Cerebellar nuclear complex (tissue), 1 donor: Measurements from ENCODE around the gene SLC5A6.

Experiments used
- DNase-seq, 2 experiments: peaks; one replicate each; lab custom pipeline; 2025; lab: John Stamatoyannopoulos, UW

The SLC5A6 gene

GRCh38 chr2:27236626-27237025, 24.6 kb upstream of the SLC5A6 start:
- DNase-seq: no peak

DNA sequence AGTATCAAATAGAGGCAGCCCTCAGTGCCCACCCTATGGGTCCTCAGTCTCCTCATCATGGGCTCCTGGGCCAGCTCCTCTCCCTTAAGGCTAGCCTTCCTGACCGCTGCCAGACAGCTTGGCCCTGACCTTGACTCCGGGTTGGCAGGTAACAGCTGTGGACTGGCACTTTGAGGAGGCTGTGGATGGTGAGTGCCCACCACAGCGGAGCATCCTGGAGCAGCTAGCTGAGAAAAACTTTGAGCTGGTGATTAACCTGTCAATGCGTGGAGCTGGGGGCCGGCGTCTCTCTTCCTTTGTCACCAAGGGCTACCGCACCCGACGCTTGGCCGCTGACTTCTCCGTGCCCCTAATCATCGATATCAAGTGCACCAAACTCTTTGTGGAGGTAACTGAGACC, 24.1 kb upstream of the SLC5A6 start:
- DNase-seq: no peak

DNA sequence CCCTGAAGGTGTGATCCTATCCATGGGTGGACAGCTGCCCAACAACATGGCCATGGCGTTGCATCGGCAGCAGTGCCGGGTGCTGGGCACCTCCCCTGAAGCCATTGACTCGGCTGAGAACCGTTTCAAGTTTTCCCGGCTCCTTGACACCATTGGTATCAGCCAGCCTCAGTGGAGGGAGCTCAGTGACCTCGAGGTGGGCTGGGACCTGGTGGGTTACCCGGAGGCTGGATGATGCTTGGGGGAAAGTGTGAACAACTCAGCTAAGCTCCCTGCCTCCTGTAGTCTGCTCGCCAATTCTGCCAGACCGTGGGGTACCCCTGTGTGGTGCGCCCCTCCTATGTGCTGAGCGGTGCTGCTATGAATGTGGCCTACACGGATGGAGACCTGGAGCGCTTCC, 21.3 kb upstream of the SLC5A6 start:
- DNase-seq: no peak

- DNase-seq: no peak
Measured at GRCh38 chr2:27231921-27232320, 19.9 kb upstream of the SLC5A6 start.

DNA sequence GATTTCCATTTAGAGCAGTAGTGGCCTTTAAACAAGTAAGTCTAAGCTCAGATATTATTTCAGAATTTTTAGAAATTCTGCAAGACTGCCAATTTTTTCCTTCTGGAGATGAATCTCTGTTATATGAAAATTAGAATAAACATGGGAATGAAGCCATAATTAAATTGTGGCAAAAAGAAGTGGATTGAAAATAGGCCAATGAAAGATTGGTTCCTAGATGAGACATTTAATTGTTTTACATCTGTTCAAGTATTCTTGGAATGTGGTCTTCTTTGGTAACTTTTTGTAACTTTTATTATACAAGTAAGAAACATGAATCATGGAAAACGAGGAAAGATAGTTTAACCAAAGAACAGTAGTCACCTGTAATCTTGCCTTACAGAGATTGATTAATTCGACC, 15.4 kb upstream of the SLC5A6 start:
- no peak for DNase-seq

DNA sequence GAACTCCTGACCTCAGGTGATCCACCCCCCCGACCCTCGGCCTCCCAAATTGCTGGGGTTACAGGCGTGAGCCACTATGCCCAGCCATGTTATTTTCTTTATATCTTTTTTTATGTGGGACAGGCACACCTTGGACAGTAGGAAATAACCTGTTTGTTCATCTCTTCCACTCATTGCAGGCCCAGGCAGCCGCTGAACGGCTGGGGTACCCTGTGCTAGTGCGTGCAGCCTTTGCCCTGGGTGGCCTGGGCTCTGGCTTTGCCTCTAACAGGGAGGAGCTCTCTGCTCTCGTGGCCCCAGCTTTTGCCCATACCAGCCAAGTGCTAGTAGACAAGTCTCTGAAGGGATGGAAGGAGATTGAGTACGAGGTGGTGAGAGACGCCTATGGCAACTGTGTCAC, 13.5 kb upstream of the SLC5A6 start:
- no peak for DNase-seq

GRCh38 chr2:27223416-27223815, 11.3 kb upstream of the SLC5A6 start:
- no peak for DNase-seq

GRCh38 chr2:27222407-27222806, 10.3 kb upstream of the SLC5A6 start:
- DNase-seq: no peak

GRCh38 chr2:27221166-27221565, 9.1 kb upstream of the SLC5A6 start:
- DNase-seq: no peak

- DNase-seq: no peak
Measured at GRCh38 chr2:27220091-27220490, 8.0 kb upstream of the SLC5A6 start.

- no peak for DNase-seq
Measured at GRCh38 chr2:27219091-27219490, 7.0 kb upstream of the SLC5A6 start.

DNA sequence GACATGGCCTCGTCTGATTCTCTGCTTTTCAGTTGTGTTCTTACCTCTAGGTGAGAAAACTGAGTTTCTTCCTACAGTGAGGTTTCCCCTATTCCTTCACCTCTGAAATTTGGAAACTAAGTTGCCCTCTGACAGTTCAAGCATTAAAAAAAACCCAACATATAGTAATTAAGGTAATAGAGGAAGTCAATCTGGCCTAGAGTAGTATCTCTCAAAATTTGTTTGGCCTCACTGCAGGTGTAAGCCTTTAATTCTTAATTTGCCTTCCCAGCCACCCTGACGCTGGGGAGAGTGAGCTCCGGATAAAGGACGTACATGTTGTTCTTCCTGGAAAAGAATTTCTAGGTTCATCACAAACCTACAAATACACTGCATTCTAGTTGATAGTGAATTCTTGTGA, 6.5 kb upstream of the SLC5A6 start:
- no peak for DNase-seq

DNA sequence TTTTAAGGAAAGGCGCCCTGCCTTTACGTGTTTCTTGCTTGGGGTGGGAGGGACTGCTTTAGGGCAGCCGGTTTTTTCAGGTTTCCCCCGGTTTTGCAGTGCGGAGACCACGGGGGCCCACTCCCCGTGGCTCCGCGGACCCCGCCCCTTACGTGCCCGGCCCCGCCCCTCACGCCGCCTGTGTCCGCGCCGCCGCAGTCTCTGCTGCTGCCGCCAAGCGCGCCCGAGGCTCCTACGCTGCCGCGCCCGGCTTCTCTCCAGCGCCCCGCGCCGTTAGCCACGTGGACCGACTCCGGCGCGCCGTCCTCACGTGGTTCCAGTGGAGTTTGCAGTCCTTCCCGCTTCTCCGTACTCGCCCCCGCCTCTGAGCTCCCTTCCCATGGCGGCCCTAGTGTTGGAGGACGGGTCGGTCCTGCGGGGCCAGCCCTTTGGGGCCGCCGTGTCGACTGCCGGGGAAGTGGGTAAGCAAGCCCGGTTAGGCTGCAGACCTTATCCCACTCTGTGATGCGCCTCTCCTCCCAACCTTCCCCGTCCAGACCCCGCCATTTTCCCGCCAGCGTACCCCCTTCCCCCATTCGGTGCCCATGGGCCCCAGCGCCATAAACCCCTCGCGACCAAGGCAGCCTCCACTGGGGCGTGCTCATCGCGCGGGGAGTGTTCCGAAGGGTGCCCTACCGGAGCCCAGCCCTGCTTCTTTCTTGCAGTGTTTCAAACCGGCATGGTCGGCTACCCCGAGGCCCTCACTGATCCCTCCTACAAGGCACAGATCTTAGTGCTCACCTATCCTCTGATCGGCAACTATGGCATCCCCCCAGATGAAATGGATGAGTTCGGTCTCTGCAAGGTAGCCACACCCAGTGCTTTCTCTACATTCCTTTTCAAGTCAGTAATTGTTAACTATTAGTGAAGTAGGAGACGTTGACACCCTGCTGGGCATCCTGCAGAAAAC, 5.4 kb upstream of the SLC5A6 start, which contains the start of gene CAD:
TSS of gene CAD (plus strand) at position 197 of the 949 bp plus-strand sequence. CDS start at position 380, 183 bp downstream.
- DNase-seq: peak in 1 of 2 experiments; percentile 36

DNA sequence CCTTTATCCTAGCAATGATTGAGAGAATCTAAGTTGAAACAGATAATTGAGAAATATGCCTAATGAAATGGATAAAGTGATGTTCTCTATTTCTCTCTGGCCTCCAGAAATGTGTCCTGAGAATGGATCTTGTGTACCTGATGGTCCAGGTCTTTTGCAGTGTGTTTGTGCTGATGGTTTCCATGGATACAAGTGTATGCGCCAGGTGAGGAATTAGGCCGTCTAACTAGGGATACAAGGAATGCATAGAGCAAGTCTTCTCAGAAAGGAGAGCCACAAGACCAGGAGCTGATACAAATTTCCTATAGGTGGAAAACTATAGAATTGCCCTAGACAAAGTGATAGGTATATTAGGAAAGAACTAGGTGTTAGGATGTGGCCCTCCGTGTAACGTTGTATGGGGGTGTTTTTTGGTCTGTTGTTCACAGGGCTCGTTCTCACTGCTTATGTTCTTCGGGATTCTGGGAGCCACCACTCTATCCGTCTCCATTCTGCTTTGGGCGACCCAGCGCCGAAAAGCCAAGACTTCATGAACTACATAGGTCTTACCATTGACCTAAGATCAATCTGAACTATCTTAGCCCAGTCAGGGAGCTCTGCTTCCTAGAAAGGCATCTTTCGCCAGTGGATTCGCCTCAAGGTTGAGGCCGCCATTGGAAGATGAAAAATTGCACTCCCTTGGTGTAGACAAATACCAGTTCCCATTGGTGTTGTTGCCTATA, 4.5 kb upstream of the SLC5A6 start:
- no peak for DNase-seq

DNA sequence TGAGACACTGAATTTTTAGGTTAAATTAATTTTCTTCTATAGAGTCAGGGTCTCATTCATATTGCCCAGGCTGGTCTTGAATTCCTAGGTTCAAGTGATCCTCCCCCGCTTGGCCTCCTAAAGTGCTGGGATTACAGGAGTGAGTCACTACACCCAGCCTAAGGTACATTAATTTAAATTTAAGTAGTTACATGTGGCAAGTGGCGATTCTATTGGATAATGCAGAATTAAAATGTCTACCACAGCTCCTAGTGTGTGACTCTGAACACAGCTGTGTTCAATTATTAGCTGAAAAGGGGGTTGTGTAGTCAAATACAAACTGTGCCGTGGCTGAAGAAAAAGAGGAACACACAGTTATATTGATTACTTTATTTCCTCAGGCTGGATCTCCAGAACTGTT, 2.9 kb upstream of the SLC5A6 start:
- no peak for DNase-seq

DNA sequence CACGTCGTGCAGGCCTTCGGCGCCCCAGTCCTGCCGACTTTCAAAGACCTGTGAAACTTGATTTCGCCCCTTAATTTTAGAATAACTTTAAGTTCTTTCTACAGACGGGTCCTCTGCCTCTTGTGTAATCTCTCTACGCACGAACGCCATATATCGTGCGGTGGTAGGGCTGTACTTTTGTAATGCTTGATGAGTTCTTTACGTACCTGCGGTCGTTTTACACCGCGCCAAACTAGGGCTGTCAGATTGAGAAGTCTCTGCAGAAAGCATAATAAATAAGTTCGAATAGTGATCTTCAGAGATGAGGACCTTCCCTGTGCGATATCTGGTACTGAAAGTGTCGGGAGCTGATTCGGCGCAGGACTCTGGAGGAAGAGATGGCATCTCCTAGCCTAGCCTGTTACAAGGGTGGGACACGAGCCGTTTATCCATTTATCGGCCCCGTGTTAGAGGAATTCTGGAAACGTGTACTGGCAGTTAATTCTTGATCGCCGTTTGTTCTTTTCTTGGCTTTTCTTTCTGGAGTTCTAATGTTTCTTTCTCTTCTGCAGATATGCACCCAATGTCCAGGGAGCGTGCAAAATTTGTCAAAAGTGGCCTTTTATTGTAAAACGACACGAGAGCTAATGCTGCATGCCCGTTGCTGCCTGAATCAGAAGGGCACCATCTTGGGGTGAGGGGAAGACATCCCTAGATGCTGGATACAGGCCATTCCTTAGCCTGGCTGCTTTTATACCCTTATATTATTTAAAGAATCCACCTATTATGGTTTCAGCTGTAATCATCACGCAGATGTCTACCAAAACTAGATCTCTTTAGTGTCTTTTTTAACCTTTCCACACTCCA, 781 bp upstream of the SLC5A6 start:
- no peak for DNase-seq

DNA sequence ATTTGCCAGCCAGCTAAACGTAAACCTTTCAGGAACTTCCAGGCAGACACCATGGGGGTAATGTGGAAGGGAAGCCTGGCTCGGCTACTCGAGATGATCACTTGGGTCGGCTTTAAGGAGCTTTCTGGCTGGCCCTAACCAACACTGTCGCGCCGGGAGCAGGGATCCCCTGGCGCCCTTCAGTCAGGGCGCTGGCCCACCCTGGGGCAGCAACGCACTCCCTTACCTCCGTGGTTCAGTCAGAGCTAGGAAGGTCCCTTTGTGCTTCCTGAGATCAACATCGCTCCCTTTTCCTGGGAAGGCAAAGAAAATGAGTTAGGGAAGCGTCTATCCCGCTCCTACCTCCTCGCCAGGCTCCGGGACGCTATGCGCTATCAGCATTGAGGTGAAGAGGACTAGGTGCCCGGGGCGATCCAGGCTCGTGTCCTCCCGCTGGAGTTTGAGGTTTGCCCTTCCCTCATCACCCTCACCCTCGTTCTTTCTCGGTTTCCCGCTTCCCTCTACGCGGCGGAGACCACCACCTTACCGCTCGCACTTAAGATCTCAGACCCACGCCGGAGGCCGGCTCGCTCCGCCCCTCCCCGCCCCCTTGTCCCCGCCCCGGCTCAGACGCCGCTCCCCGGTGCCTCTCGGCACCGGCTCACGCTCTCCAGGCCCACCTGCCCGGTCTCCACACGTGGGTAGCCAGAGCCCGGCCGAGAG, 676 bp downstream of the SLC5A6 start:
- DNase-seq: no peak

GRCh38 chr2:27209621-27210401, 2.3 kb downstream of the SLC5A6 start:
- DNase-seq: no peak

DNA sequence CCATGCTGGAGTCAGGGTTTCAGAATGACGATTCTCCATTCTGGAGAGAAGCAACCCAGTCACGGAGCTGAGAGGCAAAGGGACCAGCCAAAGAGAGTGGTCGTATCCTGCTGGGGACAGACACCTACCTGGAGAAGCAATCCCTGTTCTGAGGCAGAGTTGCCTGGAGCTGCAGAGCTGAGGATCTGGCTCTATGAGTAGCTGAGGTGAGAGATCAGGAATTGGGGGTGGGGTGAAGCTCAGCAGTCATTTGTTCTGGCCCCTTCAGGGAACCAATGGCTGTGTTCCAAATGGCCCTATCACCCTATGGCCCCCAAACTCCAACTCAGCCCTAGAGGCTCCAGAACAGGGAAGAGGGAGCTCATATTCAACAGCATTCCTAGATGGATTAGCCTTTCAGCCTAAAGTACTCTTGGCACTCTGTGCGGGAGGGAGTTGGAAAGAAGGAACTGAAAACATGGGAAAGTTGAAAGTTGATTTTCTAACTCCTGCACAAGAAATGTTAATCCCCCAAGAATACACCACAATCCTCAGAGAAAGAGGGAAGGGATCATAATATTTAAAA, 3.5 kb downstream of the SLC5A6 start:
- DNase-seq: no peak

DNA sequence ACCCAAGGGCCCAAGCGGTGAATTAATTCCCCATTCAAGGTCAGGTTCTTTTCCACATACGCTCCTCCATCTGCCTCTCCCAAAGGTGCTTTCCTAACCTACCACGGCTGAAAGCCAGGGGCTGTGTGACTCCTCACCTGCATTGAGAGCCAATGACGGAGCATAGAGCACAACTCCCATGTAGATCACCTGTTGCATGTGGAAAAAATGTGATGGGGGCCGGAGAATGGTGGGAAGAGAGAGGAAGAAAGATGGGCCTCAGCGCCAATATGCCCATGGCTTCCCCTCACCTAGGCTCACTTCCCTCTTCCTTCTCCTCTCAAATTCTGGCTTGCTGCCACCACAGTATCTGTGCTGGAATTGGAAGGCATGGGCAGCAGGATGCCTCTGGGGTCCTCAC, 5.7 kb downstream of the SLC5A6 start:
- no peak for DNase-seq
